IPS DF 6.9 (cell line): ENCODE data around the gene SEH1L.
"Not testable (repeated sequence)": the region's sequence is repeated elsewhere in the genome, so short reads cannot be mapped to it uniquely, and the experiment has no call there.

Experiments
- DNase-seq: peaks from one replicate; pipeline ENCODE4 v3.0.0-alpha.2; 2013; ENCODE audit warnings: low read depth, low spot score
- H3K27ac ChIP-seq: one replicate; pipeline ENCODE4 v1.5.1; 2013; ENCODE audit warnings: low read length, control low read depth
- H3K27me3 ChIP-seq: 2 replicates; pipeline ENCODE4 v1.6.1; 2013; ENCODE audit warnings: mild to moderate bottlenecking, low read length; ENCODE audit not compliant: control insufficient read depth, insufficient read depth
- H3K36me3 ChIP-seq: 2 replicates; pipeline ENCODE4 v1.6.1; 2013; ENCODE audit warnings: low read length; ENCODE audit not compliant: control insufficient read depth, insufficient read depth
- H3K4me1 ChIP-seq: 2 replicates; pipeline ENCODE4 v1.6.1; 2013; ENCODE audit warnings: low read length; ENCODE audit not compliant: control insufficient read depth, insufficient read depth
- H3K4me3 ChIP-seq: 2 replicates; pipeline ENCODE4 v1.5.1; 2013; ENCODE audit warnings: mild to moderate bottlenecking, low read length
- H3K9me3 ChIP-seq: 2 replicates; pipeline ENCODE4 v1.6.1; 2013; ENCODE audit warnings: low read length, inconsistent platforms; ENCODE audit not compliant: control insufficient read depth, insufficient read depth
- WGBS: extraction: QIAGEN DNeasy Blood & Tissue Kit; methylation state at CpG from one replicate; pipeline ENCODE4 v1.1.7; 2013; ENCODE audit warnings: mixed read lengths, missing lambda C conversion rate; ENCODE audit not compliant: insufficient read length, insufficient coverage; 5-methylcytosine and 5-hydroxymethylcytosine counted together

SEH1L gene

GRCh38 chr18:12973562-12974213, 25.9 kb downstream of the SEH1L start:
- Histone ChIP-seq H3K27me3 (no peaks in the 10 kb centered on the region), H3K27ac (no peak overlapping the region), H3K4me3 (no peak overlapping the region), H3K36me3 (peaks cover 22% of the 10 kb centered on the region; the same call in 1 of the 2 replicates), H3K4me1 (no peaks in the 10 kb centered on the region), H3K9me3 (no peaks in the 10 kb centered on the region)
- WGBS: no CpG with 5 or more reads among the region's 4 CpGs
- no peak for DNase-seq

- H3K36me3 ChIP-seq: peaks cover 22% of the 10 kb centered on the region; the same call in 1 of the 2 replicates
- H3K27ac ChIP-seq: no peak overlapping the region
- no CpG with 5 or more reads among the region's 6 CpGs for WGBS
- no peak for DNase-seq
- no peaks in the 10 kb centered on the region for H3K27me3 ChIP-seq
- no peak overlapping the region for H3K4me3 ChIP-seq
- no peaks in the 10 kb centered on the region for H3K4me1 ChIP-seq
- no peaks in the 10 kb centered on the region for H3K9me3 ChIP-seq
Measured at GRCh38 chr18:12975488-12975887, 27.7 kb downstream of the SEH1L start.

- Histone ChIP-seq H3K27me3 (no peaks in the 10 kb centered on the region), H3K27ac (no peak overlapping the region), H3K4me1 (no peaks in the 10 kb centered on the region), H3K9me3 (no peaks in the 10 kb centered on the region), H3K36me3 (peaks cover 22% of the 10 kb centered on the region; the same call in 1 of the 2 replicates), H3K4me3 (no peak overlapping the region)
- no peak for DNase-seq
- no CpG with 5 or more reads among the region's 12 CpGs for WGBS
Measured at GRCh38 chr18:12976305-12976704, 28.5 kb downstream of the SEH1L start.

GRCh38 chr18:12980065-12980464, 32.3 kb downstream of the SEH1L start:
- not testable (repeated sequence) for DNase-seq, H3K4me1 ChIP-seq, H3K36me3 ChIP-seq, H3K9me3 ChIP-seq, H3K27me3 ChIP-seq, H3K27ac ChIP-seq, H3K4me3 ChIP-seq
- WGBS: no CpG with 5 or more reads among the region's 34 CpGs

- Histone ChIP-seq H3K9me3 (no peaks in the 10 kb centered on the region), H3K27ac (no peak overlapping the region), H3K4me1 (peaks cover 2% of the 10 kb centered on the region; the same call in 1 of the 2 replicates), H3K4me3 (no peak overlapping the region), H3K27me3 (no peaks in the 10 kb centered on the region), H3K36me3 (no peaks in the 10 kb centered on the region)
- no peak for DNase-seq
- no CpG with 5 or more reads among the region's 8 CpGs for WGBS
Measured at GRCh38 chr18:12989397-12990122, 41.7 kb downstream of the SEH1L start.

- Histone ChIP-seq H3K27ac (no peak overlapping the region), H3K9me3 (no peaks in the 10 kb centered on the region), H3K4me3 (peak overlapping the region; percentile 98; the same call in 1 of the 2 replicates), H3K4me1 (peaks cover 2% of the 10 kb centered on the region; the same call in 1 of the 2 replicates), H3K36me3 (no peaks in the 10 kb centered on the region), H3K27me3 (no peaks in the 10 kb centered on the region)
- 100% methylated on average over 2 of the region's 2 CpGs for WGBS
- no peak for DNase-seq
Measured at GRCh38 chr18:12990123-12990475, 42.3 kb downstream of the SEH1L start.

- H3K27me3 ChIP-seq: no peaks in the 10 kb centered on the region
- peak; percentile 22 for DNase-seq
- H3K9me3 ChIP-seq: no peaks in the 10 kb centered on the region
- no peak overlapping the region for H3K27ac ChIP-seq
- H3K4me3 ChIP-seq: peak overlapping the region; percentile 98; the same call in 1 of the 2 replicates
- H3K36me3 ChIP-seq: no peaks in the 10 kb centered on the region
- WGBS: no CpG with 5 or more reads among the region's 11 CpGs
- peaks cover 2% of the 10 kb centered on the region; the same call in 1 of the 2 replicates for H3K4me1 ChIP-seq
Measured at GRCh38 chr18:12990641-12990966, 42.8 kb downstream of the SEH1L start.

GRCh38 chr18:12990967-12991820, 43.4 kb downstream of the SEH1L start, which contains the start of gene CEP192:
Gene CEP192 (plus strand): TSS chr18:12991362. CDS start chr18:12999425, 8,063 bp downstream.
- H3K4me3 ChIP-seq: peak within 1 kb of the TSS; percentile 98
- H3K36me3 ChIP-seq: no peaks in the 10 kb centered on the region
- no peak within 1 kb of the TSS for H3K27ac ChIP-seq
- no peaks in the 10 kb centered on the region for H3K27me3 ChIP-seq
- WGBS: no CpG with 5 or more reads among the region's 73 CpGs
- peak; percentile 96 for DNase-seq
- peaks cover 2% of the 10 kb centered on the region; the same call in 1 of the 2 replicates for H3K4me1 ChIP-seq
- H3K9me3 ChIP-seq: no peaks in the 10 kb centered on the region

- Histone ChIP-seq H3K36me3 (no peaks in the 10 kb centered on the region), H3K4me3 (peak overlapping the region; percentile 98), H3K4me1 (peaks cover 2% of the 10 kb centered on the region; the same call in 1 of the 2 replicates), H3K9me3 (no peaks in the 10 kb centered on the region), H3K27ac (no peak overlapping the region), H3K27me3 (no peaks in the 10 kb centered on the region)
- WGBS: no CpG with 5 or more reads among the region's 7 CpGs
- DNase-seq: no peak
Measured at GRCh38 chr18:12991821-12992179, 44.0 kb downstream of the SEH1L start.

GRCh38 chr18:12993439-12993838, 45.6 kb downstream of the SEH1L start:
- Histone ChIP-seq H3K27ac (no peak overlapping the region), H3K4me3 (no peak overlapping the region), H3K27me3 (no peaks in the 10 kb centered on the region), H3K4me1 (peaks cover 2% of the 10 kb centered on the region; the same call in 1 of the 2 replicates), H3K36me3 (no peaks in the 10 kb centered on the region), H3K9me3 (no peaks in the 10 kb centered on the region)
- WGBS: no CpG with 5 or more reads among the region's 2 CpGs
- no peak for DNase-seq
